Middle frontal gyrus (tissue), 1 donor: ENCODE results near the gene SPAM1.
"Not testable (repeated sequence)": the region's sequence is repeated elsewhere in the genome, so short reads cannot be mapped to it uniquely, and the experiment has no call there.

ENCODE experiments used
- DNase-seq: peaks from one replicate; pipeline ENCODE4 v3.0.0-alpha.2; 2015; ENCODE audit warnings: low spot score; ENCODE audit errors: extremely low spot score

Gene SPAM1

GRCh38 chr7:123948136-123948535 is 23.1 kb downstream of the SPAM1 start:
- DNase-seq = no peak

GRCh38 chr7:123958186-123958703 is 33.2 kb downstream of the SPAM1 start:
- no peak for DNase-seq

DNA sequence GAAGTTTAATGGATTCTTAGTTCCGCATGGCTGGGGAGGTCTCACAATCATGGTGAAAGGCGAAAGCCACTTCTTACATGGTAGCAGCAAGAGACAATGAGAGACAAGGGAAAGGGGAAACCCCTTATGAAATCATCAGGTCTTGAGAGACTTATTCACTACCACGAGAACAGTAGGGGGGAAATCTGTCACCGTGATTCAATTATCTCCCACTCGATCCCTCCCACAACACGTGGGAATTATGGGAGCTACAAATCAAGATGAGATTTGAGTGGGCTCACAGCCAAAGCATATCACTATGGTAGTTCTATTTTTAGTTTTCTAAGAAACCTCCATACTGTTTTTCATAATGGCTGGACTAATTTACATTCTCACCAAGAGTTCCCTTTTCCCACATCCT is 36.7 kb downstream of the SPAM1 start:
- DNase-seq = no peak

DNA sequence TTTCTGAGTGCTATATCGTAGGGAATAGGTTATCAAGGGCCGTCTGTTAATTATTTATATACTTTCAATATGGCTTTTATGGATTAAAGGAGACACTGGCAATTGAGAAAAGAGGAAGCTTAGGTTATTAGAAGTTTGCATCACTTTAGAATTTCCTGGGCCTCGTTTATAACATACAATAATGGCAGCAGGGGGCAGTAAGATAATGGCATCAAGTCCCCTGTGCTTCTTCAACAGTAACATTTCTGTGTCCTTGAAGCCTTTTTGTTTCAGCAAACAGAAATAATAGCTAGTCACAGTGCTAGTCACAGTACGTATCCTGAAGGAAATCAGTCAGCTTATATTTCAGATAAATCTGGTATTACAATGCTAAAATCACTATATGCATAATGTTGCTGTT is 41.9 kb downstream of the SPAM1 start:
- DNase-seq = peak; percentile 42

GRCh38 chr7:123972045-123972444 is 47.0 kb downstream of the SPAM1 start:
- no peak for DNase-seq

- no peak for DNase-seq
These were observed 47.8 kb downstream of the SPAM1 start for GRCh38 chr7:123972831-123973230.

DNA sequence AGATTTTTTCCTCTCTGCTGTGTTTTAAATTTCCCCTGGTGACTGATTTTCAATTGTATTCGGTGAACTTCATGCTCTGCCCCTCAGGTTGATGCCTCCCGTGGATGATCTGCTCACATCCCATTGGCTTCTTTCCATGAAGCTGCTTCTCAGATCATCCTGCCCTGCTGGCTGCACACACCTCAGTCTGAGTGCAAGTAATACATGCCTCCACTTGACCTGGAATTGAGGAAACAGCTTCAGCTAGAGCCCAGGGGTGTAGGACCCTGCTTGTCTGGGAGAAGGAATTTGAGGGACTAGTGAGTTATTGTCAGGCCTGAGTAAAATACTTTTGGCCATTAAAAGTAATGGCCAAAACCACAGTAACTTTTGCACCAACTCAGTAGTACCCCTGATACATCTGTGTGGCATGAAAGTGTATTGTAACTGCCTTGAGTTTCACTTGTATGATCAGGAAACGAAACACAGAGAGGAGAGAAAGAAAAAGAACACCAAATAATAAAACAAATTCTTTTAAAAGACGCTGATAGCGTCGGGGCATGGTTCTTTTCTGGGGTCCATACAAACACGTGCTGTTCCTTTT is 49.4 kb downstream of the SPAM1 start:
- DNase-seq = no peak

- DNase-seq = no peak
These were observed 50.0 kb downstream of the SPAM1 start for GRCh38 chr7:123975084-123975483.

- no peak for DNase-seq
These were observed 52.0 kb downstream of the SPAM1 start for GRCh38 chr7:123977081-123977480.

DNA sequence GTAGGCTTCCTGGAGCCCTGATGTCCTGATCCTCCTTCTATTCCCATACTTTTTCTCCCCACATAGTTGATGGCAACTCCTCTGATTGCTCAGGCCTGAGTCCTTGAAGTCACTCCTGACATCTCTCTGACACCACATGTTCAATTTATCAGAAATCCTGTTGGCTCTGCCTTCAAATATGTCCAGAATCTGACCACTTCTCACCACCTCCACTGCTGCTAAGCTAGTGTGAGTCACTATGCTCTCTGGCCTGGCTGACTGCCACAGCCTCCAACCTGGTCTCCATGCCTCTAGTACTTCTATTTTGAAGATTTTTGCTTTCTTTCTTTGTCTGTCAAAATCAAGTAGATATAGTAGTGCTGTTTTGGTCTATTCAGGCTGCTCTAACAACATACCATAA is 54.8 kb downstream of the SPAM1 start:
- no peak for DNase-seq

GRCh38 chr7:123987445-123987844 is 62.4 kb downstream of the SPAM1 start:
- DNase-seq = no peak

- no peak for DNase-seq
These were observed 68.0 kb downstream of the SPAM1 start for GRCh38 chr7:123992913-123993518.

GRCh38 chr7:123993996-123994395 is 69.0 kb downstream of the SPAM1 start:
- no peak for DNase-seq

GRCh38 chr7:123994449-123994848 is 69.4 kb downstream of the SPAM1 start:
- no peak for DNase-seq

GRCh38 chr7:123995617-123996326 is 70.7 kb downstream of the SPAM1 start:
- DNase-seq = no peak

DNA sequence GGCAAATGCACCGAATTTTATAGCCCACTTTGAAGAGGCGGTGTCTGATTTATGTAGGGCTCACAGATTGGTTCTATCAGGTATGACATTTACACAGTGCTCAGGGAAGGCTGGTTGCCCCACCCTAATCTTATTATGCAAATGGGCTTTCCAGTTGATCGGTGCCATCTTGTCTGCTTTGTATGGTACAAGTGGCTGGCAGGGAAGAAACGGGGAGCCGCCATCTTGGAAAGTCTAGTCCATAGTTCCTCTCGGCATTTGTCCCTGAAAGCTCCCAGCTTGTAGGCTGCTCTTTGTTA is 71.2 kb downstream of the SPAM1 start:
- DNase-seq = no peak

- DNase-seq = no peak
These were observed 73.9 kb downstream of the SPAM1 start for GRCh38 chr7:123998921-123999320.

- DNase-seq = no peak
These were observed 74.7 kb downstream of the SPAM1 start for GRCh38 chr7:123999703-124000102.

- not testable (repeated sequence) for DNase-seq
These were observed 83.3 kb downstream of the SPAM1 start for GRCh38 chr7:124008296-124008695.

GRCh38 chr7:124009321-124009720 is 84.3 kb downstream of the SPAM1 start:
- DNase-seq = no peak
